Mucosa of rectum (tissue), 2 donors: ENCODE data around the gene ARHGAP5.

Experiments
- H3K27ac ChIP-seq, 2 donors: one replicate each; pipeline ENCODE4 v1.7.0; 2013; ENCODE audit warnings: inconsistent platforms in 2 of 2, low read depth in 2 of 2, low read length in 2 of 2
- H3K27me3 ChIP-seq, 2 donors: one replicate each; pipeline ENCODE4 v1.7.0; 2013; ENCODE audit warnings: low read length in 2 of 2; ENCODE audit not compliant: control insufficient read depth in 2 of 2, insufficient read depth in 2 of 2
- H3K36me3 ChIP-seq, 2 donors: one replicate each; pipeline ENCODE4 v1.7.0; 2013; ENCODE audit warnings: low read length in 2 of 2; ENCODE audit not compliant: control insufficient read depth in 2 of 2, insufficient read depth in 2 of 2
- H3K4me1 ChIP-seq, 2 donors: one replicate each; pipeline ENCODE4 v1.7.0; 2013; ENCODE audit warnings: low read length in 2 of 2, mild to moderate bottlenecking in 1 of 2; ENCODE audit not compliant: control insufficient read depth in 2 of 2, insufficient read depth in 2 of 2
- H3K4me3 ChIP-seq, 2 donors: one replicate each; pipeline ENCODE4 v1.7.0; 2013; ENCODE audit warnings: low read length in 2 of 2
- H3K9ac ChIP-seq, 2 donors: one replicate each; pipeline ENCODE4 v1.7.0; 2013; ENCODE audit warnings: low read length in 2 of 2, low read depth in 1 of 2, mild to moderate bottlenecking in 1 of 2
- H3K9me3 ChIP-seq, 2 donors: one replicate each; pipeline ENCODE4 v1.7.0; 2013; ENCODE audit warnings: low read length in 2 of 2; ENCODE audit not compliant: control insufficient read depth in 2 of 2
- donor health status: healthy.
- donor health status: Normal muscosa, but diverticular disease.

Gene ARHGAP5

GRCh38 chr14:32205554-32205953, 128.4 kb downstream of the ARHGAP5 start:
- Histone ChIP-seq H3K9me3 (no peaks in the 10 kb centered on the region), H3K36me3 (no peaks in the 10 kb centered on the region), H3K4me3 (no peak overlapping the region), H3K9ac (no peak overlapping the region), H3K27ac (no peak overlapping the region), H3K27me3 (no peaks in the 10 kb centered on the region), H3K4me1 (peaks cover 5 to 13% of the 10 kb centered on the region in 2 donors)

- no peaks in the 10 kb centered on the region for H3K27me3 ChIP-seq
- H3K27ac ChIP-seq, result no peak overlapping the region
- no peaks in the 10 kb centered on the region for H3K9me3 ChIP-seq
- H3K4me1 ChIP-seq, result peaks cover 5 to 9% of the 10 kb centered on the region in 2 donors
- H3K4me3 ChIP-seq, result no peak overlapping the region
- no peaks in the 10 kb centered on the region for H3K36me3 ChIP-seq
- H3K9ac ChIP-seq, result no peak overlapping the region
Measured at GRCh38 chr14:32205984-32206383, 128.9 kb downstream of the ARHGAP5 start.

- Histone ChIP-seq H3K4me3 (no peak overlapping the region), H3K36me3 (no peaks in the 10 kb centered on the region), H3K27ac (no peak overlapping the region), H3K9ac (no peak overlapping the region), H3K27me3 (no peaks in the 10 kb centered on the region), H3K4me1 (peaks cover 5 to 8% of the 10 kb centered on the region in 2 donors), H3K9me3 (no peaks in the 10 kb centered on the region)
Measured at GRCh38 chr14:32206552-32206951, 129.4 kb downstream of the ARHGAP5 start.

DNA sequence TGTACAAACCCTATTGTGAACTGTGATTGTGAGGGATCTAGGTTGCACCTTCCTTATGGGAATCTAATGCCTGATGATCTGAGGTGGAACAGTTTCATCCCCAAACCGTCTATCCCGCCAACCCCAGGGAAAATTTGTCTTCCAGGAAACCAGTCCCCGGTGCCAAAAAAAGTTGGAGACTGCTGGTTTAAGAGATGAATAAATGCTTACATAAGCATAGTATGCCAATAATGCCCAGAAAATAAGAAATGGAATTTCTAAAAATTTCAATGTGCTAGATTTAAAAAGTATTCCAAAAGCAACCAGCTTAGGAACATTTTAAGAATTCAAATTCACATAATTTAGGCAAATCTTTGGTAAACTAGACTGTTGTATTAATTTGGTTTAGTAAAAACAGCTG, 131.4 kb downstream of the ARHGAP5 start:
- Histone ChIP-seq H3K27ac (no peak overlapping the region), H3K36me3 (no peaks in the 10 kb centered on the region), H3K9me3 (no peaks in the 10 kb centered on the region), H3K27me3 (no peaks in the 10 kb centered on the region), H3K4me3 (no peak overlapping the region), H3K4me1 (no peaks in the 10 kb centered on the region), H3K9ac (no peak overlapping the region)
